GM12801 (cell line): Measurements from ENCODE around the gene SOX1.

ENCODE experiments used
- CTCF ChIP-seq: IDR thresholded peaks from one replicate; pipeline ENCODE4 v1.5.1; 2011; ENCODE audit warnings: control low read depth; ENCODE audit not compliant: insufficient read length; ENCODE audit errors: extremely low read depth

Gene SOX1

DNA sequence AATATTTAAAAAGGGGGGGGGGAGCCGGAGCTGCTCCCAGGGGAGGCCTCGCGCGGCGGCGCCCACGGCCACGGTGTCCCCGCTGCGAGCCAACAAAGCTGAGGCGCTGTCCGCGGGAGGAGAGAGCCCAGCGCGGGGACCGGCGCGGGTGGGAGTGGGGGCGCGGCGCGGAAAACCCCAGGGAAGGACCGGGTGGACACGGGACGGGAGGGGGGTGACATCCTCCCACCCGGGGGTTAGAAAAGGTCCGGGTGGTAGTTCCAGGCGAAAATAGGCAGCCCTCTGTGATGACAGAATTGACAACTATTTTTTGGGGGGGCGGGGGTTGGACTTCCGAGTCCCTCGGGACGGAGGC, 11.1 kb upstream of the SOX1 start:
- TF ChIP-seq CTCF, result no peak

DNA sequence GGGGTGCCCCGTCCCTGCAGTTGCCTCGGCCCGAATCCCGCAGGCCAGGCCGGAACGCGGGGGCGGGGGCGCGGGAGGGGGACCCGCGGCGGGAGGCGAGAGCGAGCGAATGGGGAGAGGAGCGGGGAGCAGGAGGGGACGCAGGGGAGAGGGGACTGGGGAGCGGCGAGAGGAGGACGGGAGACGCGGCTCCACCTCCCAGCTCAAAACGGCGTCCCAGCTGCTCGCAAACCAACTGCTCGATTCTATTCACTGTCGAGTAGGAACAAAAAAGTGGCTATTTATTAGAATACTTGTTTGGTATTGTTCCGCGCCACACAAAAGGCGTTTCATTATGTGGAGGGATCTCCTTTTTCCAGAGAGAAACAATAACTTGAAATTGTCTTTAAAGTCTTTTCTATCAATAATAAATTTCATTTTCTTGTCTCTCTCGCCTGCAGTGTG, 10.6 kb upstream of the SOX1 start:
- TF ChIP-seq CTCF, result no peak

GRCh38 chr13:112056739-112057438, 10.1 kb upstream of the SOX1 start:
- TF ChIP-seq CTCF, result no peak

GRCh38 chr13:112057439-112057735, 9.6 kb upstream of the SOX1 start:
- no peak for TF ChIP-seq CTCF

GRCh38 chr13:112057736-112058518, 9.0 kb upstream of the SOX1 start:
- TF ChIP-seq CTCF, result no peak

- TF ChIP-seq CTCF, result no peak
These were observed 8.5 kb upstream of the SOX1 start for GRCh38 chr13:112058519-112058873.

GRCh38 chr13:112058941-112059340, 8.0 kb upstream of the SOX1 start:
- no peak for TF ChIP-seq CTCF
